Measurements from ENCODE around the gene TAGLN3. TPM values are rescaled to one million over a fixed set of nuclear protein-coding genes. Genes with fewer than 3 reads are reported as not detected.

TAGLN3 gene
- total and polyA plus RNA-seq, 2 of the 13 experiments (the other 11 are each of a cell fraction or from before 2014, with no cell fraction given), result 0.51 to 0.91 TPM

DNA sequence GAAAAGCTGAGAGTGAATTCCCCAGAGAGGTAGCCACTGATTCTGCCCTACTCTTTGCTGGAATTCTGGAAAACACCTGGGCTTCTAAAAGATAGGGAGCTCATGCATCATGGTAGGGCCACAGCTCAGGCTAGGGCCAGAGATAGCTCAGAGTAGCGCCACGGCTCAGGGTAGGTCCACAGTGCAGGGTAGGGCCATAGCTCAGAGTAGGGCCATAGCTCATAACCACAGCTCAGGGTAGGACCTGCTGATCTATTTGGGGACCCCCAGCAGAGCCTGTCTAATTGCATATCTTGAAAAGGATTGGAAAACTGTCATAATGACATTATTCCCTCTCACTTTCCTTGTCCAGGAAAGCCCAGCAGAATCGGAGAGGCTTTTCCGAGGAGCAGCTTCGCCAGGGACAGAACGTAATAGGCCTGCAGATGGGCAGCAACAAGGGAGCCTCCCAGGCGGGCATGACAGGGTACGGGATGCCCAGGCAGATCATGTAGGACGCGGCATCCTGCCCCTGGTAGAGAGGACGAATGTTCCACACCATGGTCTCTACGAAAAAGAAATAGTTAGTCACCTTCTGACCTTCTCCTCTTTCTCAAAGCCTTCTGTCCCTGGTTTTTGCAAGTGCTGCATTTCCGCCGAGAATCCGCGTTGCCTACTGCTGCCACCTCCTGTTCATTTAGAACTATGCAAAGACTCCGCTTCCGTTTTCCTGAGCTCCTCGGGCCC lies 14.5 kb downstream of the TAGLN3 start:
- peak; percentile 49 for DNase-seq (ENCODE audit: low spot score)
- BruUV-seq (replicated peaks), result no TSS peak
- H3K9ac ChIP-seq (ENCODE audit: insufficient read depth, low read depth, low read length), result 0 out of 2 replicates have a peak overlapping the region, but pooled peaks have one; percentile 15
- H4K20me1 ChIP-seq (ENCODE audit: insufficient read depth, low read length), result no peaks in the 10 kb centered on the region
- H3K36me3 ChIP-seq (replicated peaks in 1 of 2; ENCODE audit: control insufficient read depth in 1 of 2, insufficient read depth in 2 of 2, low read length in 2 of 2), result no peaks in the 10 kb centered on the region
- intact Hi-C loops (cut with micrococcal nuclease; ENCODE audit: unreplicated experiment), result loop anchor here (1.0 to 10.0 kb wide), 3 partner anchors 24 to 438 kb away; no protein-coding TSS in a partner anchor
- CTCF ChIA-PET (ENCODE audit: low intra/inter-chr PET ratio, low total read pairs), result interaction anchor here (2.0 to 2.3 kb wide), 2 partner anchors 24 to 344 kb away, joined by 6 to 28 read pairs; no protein-coding TSS in a partner anchor
- H3K4me3 ChIP-seq (replicated peaks in 1 of 3; ENCODE audit: insufficient read depth in 1 of 3, low read depth in 2 of 3, low read length in 3 of 3), result peak overlapping the region; percentile 46 to 74 (median 53); a peak in 5 of 6 replicates
- no peaks in the 10 kb centered on the region for H3K9me3 ChIP-seq (ENCODE audit: low read length)
- POLR2A ChIA-PET, result interaction anchor here (0.6 to 1.7 kb wide), 6 partner anchors 7 to 34 kb away, joined by 3 to 21 read pairs (median 4); partner anchors contain the start of genes ABHD10 and TAGLN3
- WGBS (ENCODE audit: low lambda C conversion rate), result 10% methylated on average over 15 of the region's 19 CpGs
- H3K27me3 ChIP-seq (ENCODE audit: control insufficient read depth in 1 of 2, insufficient read depth in 2 of 2, low read length in 2 of 2), result peaks cover 0 to 5% of the 10 kb centered on the region in 2 experiments; a peak in 1 of 5 replicates
- H3K4me1 ChIP-seq (ENCODE audit: insufficient read depth, low read length), result peaks cover 17% of the 10 kb centered on the region
- no peak overlapping the region for H3K27ac ChIP-seq (ENCODE audit: extremely low read length, insufficient read depth, low read length)
- in situ Hi-C loops (cut with HindIII; ENCODE audit: extremely low pct_ligation_motif_present, low pct_unique_long_range_greater_than_20kb), result no loop called here
- no peaks in the 10 kb centered on the region for H3K79me2 ChIP-seq (ENCODE audit: insufficient read depth, low read length)
- H2AFZ ChIP-seq (ENCODE audit: low read length), result peak overlapping the region; percentile 47
- peak; percentile 80 for FAIRE-seq
- H3K4me2 ChIP-seq (ENCODE audit: low read depth, low read length), result peak overlapping the region; percentile 99
- peak; percentile 97 for ATAC-seq
- no peak for TF ChIP-seq FOXA1 (IDR thresholded peaks at IDR 0.05)
- TF ChIP-seq FOXA1 (CRISPR knock-in tag; IDR thresholded peaks at IDR 0.05), result no peak
- TF ChIP-seq, protein P1, sequence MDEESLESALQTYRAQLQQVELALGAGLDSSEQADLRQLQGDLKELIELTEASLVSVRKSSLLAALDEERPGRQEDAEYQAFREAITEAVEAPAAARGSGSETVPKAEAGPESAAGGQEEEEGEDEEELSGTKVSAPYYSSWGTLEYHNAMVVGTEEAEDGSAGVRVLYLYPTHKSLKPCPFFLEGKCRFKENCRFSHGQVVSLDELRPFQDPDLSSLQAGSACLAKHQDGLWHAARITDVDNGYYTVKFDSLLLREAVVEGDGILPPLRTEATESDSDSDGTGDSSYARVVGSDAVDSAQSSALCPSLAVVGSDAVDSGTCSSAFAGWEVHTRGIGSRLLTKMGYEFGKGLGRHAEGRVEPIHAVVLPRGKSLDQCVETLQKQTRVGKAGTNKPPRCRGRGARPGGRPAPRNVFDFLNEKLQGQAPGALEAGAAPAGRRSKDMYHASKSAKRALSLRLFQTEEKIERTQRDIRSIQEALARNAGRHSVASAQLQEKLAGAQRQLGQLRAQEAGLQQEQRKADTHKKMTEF (CRISPR knock-in tag; IDR thresholded peaks at IDR 0.05), result 0 out of 2 replicates have a peak, but pooled peaks have one; percentile 20
- TF ChIP-seq, protein P2, sequence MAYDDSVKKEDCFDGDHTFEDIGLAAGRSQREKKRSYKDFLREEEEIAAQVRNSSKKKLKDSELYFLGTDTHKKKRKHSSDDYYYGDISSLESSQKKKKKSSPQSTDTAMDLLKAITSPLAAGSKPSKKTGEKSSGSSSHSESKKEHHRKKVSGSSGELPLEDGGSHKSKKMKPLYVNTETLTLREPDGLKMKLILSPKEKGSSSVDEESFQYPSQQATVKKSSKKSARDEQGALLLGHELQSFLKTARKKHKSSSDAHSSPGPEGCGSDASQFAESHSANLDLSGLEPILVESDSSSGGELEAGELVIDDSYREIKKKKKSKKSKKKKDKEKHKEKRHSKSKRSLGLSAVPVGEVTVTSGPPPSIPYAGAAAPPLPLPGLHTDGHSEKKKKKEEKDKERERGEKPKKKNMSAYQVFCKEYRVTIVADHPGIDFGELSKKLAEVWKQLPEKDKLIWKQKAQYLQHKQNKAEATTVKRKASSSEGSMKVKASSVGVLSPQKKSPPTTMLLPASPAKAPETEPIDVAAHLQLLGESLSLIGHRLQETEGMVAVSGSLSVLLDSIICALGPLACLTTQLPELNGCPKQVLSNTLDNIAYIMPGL (CRISPR knock-in tag; IDR thresholded peaks at IDR 0.05; ENCODE audit: borderline replicate concordance in 1 of 2, low read depth in 1 of 2), result peak in 1 of 2 experiments; percentile 19; a peak in 2 of 4 replicates
- TF ChIP-seq ZNF766 (CRISPR knock-in tag; IDR thresholded peaks at IDR 0.05; ENCODE audit: borderline replicate concordance), result 0 out of 2 replicates have a peak, but pooled peaks have one; percentile 44
- TF ChIP-seq, protein P3, sequence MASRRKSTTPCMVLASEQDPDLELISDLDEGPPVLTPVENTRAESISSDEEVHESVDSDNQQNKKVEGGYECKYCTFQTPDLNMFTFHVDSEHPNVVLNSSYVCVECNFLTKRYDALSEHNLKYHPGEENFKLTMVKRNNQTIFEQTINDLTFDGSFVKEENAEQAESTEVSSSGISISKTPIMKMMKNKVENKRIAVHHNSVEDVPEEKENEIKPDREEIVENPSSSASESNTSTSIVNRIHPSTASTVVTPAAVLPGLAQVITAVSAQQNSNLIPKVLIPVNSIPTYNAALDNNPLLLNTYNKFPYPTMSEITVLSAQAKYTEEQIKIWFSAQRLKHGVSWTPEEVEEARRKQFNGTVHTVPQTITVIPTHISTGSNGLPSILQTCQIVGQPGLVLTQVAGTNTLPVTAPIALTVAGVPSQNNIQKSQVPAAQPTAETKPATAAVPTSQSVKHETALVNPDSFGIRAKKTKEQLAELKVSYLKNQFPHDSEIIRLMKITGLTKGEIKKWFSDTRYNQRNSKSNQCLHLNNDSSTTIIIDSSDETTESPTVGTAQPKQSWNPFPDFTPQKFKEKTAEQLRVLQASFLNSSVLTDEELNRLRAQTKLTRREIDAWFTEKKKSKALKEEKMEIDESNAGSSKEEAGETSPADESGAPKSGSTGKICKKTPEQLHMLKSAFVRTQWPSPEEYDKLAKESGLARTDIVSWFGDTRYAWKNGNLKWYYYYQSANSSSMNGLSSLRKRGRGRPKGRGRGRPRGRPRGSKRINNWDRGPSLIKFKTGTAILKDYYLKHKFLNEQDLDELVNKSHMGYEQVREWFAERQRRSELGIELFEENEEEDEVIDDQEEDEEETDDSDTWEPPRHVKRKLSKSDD (CRISPR knock-in tag; IDR thresholded peaks at IDR 0.05; ENCODE audit: low read depth), result no peak
- TF ChIP-seq ZNF205 (CRISPR knock-in tag; IDR thresholded peaks at IDR 0.05), result 0 out of 2 replicates have a peak, but pooled peaks have one; percentile 18
- TF ChIP-seq HHEX (CRISPR knock-in tag; IDR thresholded peaks at IDR 0.05), result no peak
- TF ChIP-seq REXO4 (CRISPR knock-in tag; IDR thresholded peaks at IDR 0.05; ENCODE audit: borderline replicate concordance), result no peak
- TF ChIP-seq PHF21A (CRISPR knock-in tag; IDR thresholded peaks at IDR 0.05), result peak; percentile 38; the same call in 1 of the 2 replicates
- TF ChIP-seq, protein P4, sequence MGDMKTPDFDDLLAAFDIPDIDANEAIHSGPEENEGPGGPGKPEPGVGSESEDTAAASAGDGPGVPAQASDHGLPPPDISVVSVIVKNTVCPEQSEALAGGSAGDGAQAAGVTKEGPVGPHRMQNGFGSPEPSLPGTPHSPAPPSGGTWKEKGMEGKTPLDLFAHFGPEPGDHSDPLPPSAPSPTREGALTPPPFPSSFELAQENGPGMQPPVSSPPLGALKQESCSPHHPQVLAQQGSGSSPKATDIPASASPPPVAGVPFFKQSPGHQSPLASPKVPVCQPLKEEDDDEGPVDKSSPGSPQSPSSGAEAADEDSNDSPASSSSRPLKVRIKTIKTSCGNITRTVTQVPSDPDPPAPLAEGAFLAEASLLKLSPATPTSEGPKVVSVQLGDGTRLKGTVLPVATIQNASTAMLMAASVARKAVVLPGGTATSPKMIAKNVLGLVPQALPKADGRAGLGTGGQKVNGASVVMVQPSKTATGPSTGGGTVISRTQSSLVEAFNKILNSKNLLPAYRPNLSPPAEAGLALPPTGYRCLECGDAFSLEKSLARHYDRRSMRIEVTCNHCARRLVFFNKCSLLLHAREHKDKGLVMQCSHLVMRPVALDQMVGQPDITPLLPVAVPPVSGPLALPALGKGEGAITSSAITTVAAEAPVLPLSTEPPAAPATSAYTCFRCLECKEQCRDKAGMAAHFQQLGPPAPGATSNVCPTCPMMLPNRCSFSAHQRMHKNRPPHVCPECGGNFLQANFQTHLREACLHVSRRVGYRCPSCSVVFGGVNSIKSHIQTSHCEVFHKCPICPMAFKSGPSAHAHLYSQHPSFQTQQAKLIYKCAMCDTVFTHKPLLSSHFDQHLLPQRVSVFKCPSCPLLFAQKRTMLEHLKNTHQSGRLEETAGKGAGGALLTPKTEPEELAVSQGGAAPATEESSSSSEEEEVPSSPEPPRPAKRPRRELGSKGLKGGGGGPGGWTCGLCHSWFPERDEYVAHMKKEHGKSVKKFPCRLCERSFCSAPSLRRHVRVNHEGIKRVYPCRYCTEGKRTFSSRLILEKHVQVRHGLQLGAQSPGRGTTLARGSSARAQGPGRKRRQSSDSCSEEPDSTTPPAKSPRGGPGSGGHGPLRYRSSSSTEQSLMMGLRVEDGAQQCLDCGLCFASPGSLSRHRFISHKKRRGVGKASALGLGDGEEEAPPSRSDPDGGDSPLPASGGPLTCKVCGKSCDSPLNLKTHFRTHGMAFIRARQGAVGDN (CRISPR knock-in tag; IDR thresholded peaks at IDR 0.05), result peak; percentile 51
- TF ChIP-seq KDM5B (CRISPR knock-in tag; IDR thresholded peaks at IDR 0.05; ENCODE audit: borderline replicate concordance), result peak; percentile 57; the same call in 1 of the 2 replicates
